Tibial nerve (tissue), 4 donors: ENCODE measurements around the gene GBE1. TPM values are rescaled to one million over a fixed set of nuclear protein-coding genes. Genes with fewer than 3 reads are reported as not detected.

Experiments used
- DNase-seq, 2 donors: peaks; one replicate each; pipeline ENCODE4 v3.0.0-alpha.2; 2019; ENCODE audit warnings: low spot score in 2 of 2
- H3K27ac ChIP-seq, 4 donors: fragments of 200-600 bp; sonication (generic) in 3 of 4; one replicate each; pipeline ENCODE4 v1.5.1; 2017 to 2019; ENCODE audit warnings: mild to moderate bottlenecking in 1 of 4
- H3K27me3 ChIP-seq, 2 donors: fragments of 200-600 bp; sonication (generic) in 1 of 2; one replicate each; pipeline versions ENCODE4 v1.5.1 to v1.6.0; 2017 to 2019
- H3K36me3 ChIP-seq, 3 donors: fragments of 200-600 bp; sonication (generic); one replicate each; pipeline ENCODE4 v1.5.1; 2018 to 2019
- H3K4me1 ChIP-seq, 4 donors: fragments of 200-600 bp; sonication (generic) in 3 of 4; one replicate each; pipeline ENCODE4 v1.5.1; 2017 to 2019
- H3K4me3 ChIP-seq, 4 donors: fragments of 200-600 bp; sonication (generic) in 3 of 4; one replicate each; pipeline ENCODE4 v1.5.1; 2017 to 2019; ENCODE audit warnings: mild to moderate bottlenecking in 1 of 4, moderate library complexity in 1 of 4
- H3K9me3 ChIP-seq, 4 donors: fragments of 200-600 bp; sonication (generic) in 3 of 4; one replicate each; pipeline ENCODE4 v1.5.1; 2017 to 2019
- CTCF ChIP-seq, 5 experiments: fragments of 200-600 bp in 3 of 5; fragments of 450-650 bp in 2 of 5; sonication (generic) in 3 of 5; IDR thresholded peaks; one replicate each; pipeline ENCODE4 v1.5.1; 2016 to 2019; ENCODE audit warnings: antibody characterized with exemption in 5 of 5, mild to moderate bottlenecking in 3 of 5, moderate library complexity in 2 of 5
- EP300 ChIP-seq, 2 donors: sonication (generic); formaldehyde crosslinking; IDR thresholded peaks; one replicate each; pipeline ENCODE4 v1.6.1; 2017; ENCODE audit warnings: antibody characterized with exemption in 2 of 2, mild to moderate bottlenecking in 1 of 2
- POLR2A ChIP-seq, 2 donors: fragments of 450-650 bp; IDR thresholded peaks; one replicate each; pipeline ENCODE4 v1.6.1; 2017; ENCODE audit warnings: antibody characterized with exemption in 2 of 2, mild to moderate bottlenecking in 2 of 2, moderate library complexity in 2 of 2
- WGBS, 2 donors: methylation state at CpG; one replicate each; pipeline ENCODE4 v1.1.5; 2018; 5-methylcytosine and 5-hydroxymethylcytosine counted together
- total RNA-seq, 4 donors: library from RNA; depleted of rRNA; stranded (reverse); fragments of >200 nt; gene quantifications; one replicate each; pipeline ENCODE4 v1.1.0, GENCODE V29; 2016

Gene GBE1
- total RNA-seq, 4 donors from 2014 or later, result 25.8 to 34.5 (median 31.3) TPM

- WGBS, 2 donors, result 33 to 43% methylated on average over 5 of the region's 5 CpGs
- Histone ChIP-seq H3K36me3 (no peaks in the 10 kb centered on the region), H3K27me3 (no peaks in the 10 kb centered on the region), H3K4me3 (no peak overlapping the region), H3K4me1 (no peaks in the 10 kb centered on the region), H3K27ac (peak overlapping the region in 1 of 4 donors; percentile 9), H3K9me3 (no peaks in the 10 kb centered on the region)
- TF ChIP-seq EP300 (IDR thresholded peaks at IDR 0.05), result no peak
- DNase-seq, result no peak
Observed at GRCh38 chr3:81485444-81485865, 276.0 kb downstream of the GBE1 start.

- WGBS, 2 donors, result 74 to 76% methylated on average over 5 of the region's 5 CpGs
- Histone ChIP-seq H3K4me3 (no peak overlapping the region), H3K4me1 (no peaks in the 10 kb centered on the region), H3K9me3 (no peaks in the 10 kb centered on the region), H3K27me3 (no peaks in the 10 kb centered on the region), H3K36me3 (no peaks in the 10 kb centered on the region), H3K27ac (no peak overlapping the region)
- DNase-seq, result no peak
- TF ChIP-seq EP300 (IDR thresholded peaks at IDR 0.05), result no peak
Observed at GRCh38 chr3:81484520-81484919, 276.9 kb downstream of the GBE1 start.

GRCh38 chr3:81483046-81483445 is 278.4 kb downstream of the GBE1 start:
- H3K27ac ChIP-seq, result no peak overlapping the region
- DNase-seq, result no peak
- H3K36me3 ChIP-seq, result no peaks in the 10 kb centered on the region
- 89 to 91% methylated on average over 3 of the region's 3 CpGs for WGBS, 2 donors
- H3K9me3 ChIP-seq, result no peaks in the 10 kb centered on the region
- no peaks in the 10 kb centered on the region for H3K27me3 ChIP-seq
- no peaks in the 10 kb centered on the region for H3K4me1 ChIP-seq
- no peak for TF ChIP-seq CTCF (IDR thresholded peaks at IDR 0.05)
- no peak for TF ChIP-seq POLR2A (IDR thresholded peaks at IDR 0.05)
- no peak for TF ChIP-seq EP300 (IDR thresholded peaks at IDR 0.05)
- no peak overlapping the region for H3K4me3 ChIP-seq

- no peaks in the 10 kb centered on the region for H3K27me3 ChIP-seq
- H3K36me3 ChIP-seq, result no peaks in the 10 kb centered on the region
- no peak for DNase-seq
- TF ChIP-seq EP300 (IDR thresholded peaks at IDR 0.05), result no peak
- TF ChIP-seq POLR2A (IDR thresholded peaks at IDR 0.05), result no peak
- TF ChIP-seq CTCF (IDR thresholded peaks at IDR 0.05), result no peak
- H3K9me3 ChIP-seq, result no peaks in the 10 kb centered on the region
- WGBS, 2 donors, result 91 to 93% methylated on average over 2 of the region's 2 CpGs
- H3K27ac ChIP-seq, result no peak overlapping the region
- H3K4me3 ChIP-seq, result no peak overlapping the region
- H3K4me1 ChIP-seq, result no peaks in the 10 kb centered on the region
Observed at GRCh38 chr3:81477740-81478139, 283.7 kb downstream of the GBE1 start.

GRCh38 chr3:81476692-81477091 is 284.8 kb downstream of the GBE1 start:
- TF ChIP-seq CTCF (IDR thresholded peaks at IDR 0.05) (no peak), EP300 (IDR thresholded peaks at IDR 0.05) (no peak), POLR2A (IDR thresholded peaks at IDR 0.05) (no peak)
- Histone ChIP-seq H3K4me1 (no peaks in the 10 kb centered on the region), H3K27me3 (no peaks in the 10 kb centered on the region), H3K27ac (no peak overlapping the region), H3K4me3 (no peak overlapping the region), H3K9me3 (no peaks in the 10 kb centered on the region), H3K36me3 (no peaks in the 10 kb centered on the region)
- 26% methylated on average over 4 of the region's 4 CpGs for WGBS, 2 donors
- DNase-seq, result no peak

- Histone ChIP-seq H3K36me3 (no peaks in the 10 kb centered on the region), H3K4me1 (no peaks in the 10 kb centered on the region), H3K27ac (no peak overlapping the region), H3K4me3 (no peak overlapping the region), H3K9me3 (no peaks in the 10 kb centered on the region), H3K27me3 (no peaks in the 10 kb centered on the region)
- DNase-seq, result no peak
- TF ChIP-seq EP300 (IDR thresholded peaks at IDR 0.05), result no peak
- TF ChIP-seq CTCF (IDR thresholded peaks at IDR 0.05), result no peak
- TF ChIP-seq POLR2A (IDR thresholded peaks at IDR 0.05), result no peak
- 72 to 73% methylated on average over 6 of the region's 6 CpGs for WGBS, 2 donors
Observed at GRCh38 chr3:81472600-81473362, 288.7 kb downstream of the GBE1 start.
